Choroid plexus epithelial cell (primary cell): ENCODE results near the gene EVC.

Experiments used
- DNase-seq: peaks from one replicate; pipeline ENCODE4 v3.0.0-alpha.2; 2010; ENCODE audit warnings: low read depth
- H3K4me3 ChIP-seq: 2 replicates; pipeline ENCODE4 v1.5.1; 2011; ENCODE audit warnings: low read depth, mild to moderate bottlenecking, control low read depth, low read length, moderate library complexity
- CTCF ChIP-seq: conservative IDR thresholded peaks from 2 replicates; pipeline ENCODE4 v1.5.1; 2011; ENCODE audit warnings: low read depth, mild to moderate bottlenecking, control low read depth, inconsistent platforms, low read length, moderate library complexity

Gene EVC

GRCh38 chr4:5700459-5700858 lies 10.5 kb upstream of the EVC start:
- H3K4me3 ChIP-seq = no peak overlapping the region
- TF ChIP-seq CTCF = no peak
- no peak for DNase-seq

GRCh38 chr4:5701971-5702370 lies 9.0 kb upstream of the EVC start:
- no peak for DNase-seq
- no peak for TF ChIP-seq CTCF
- H3K4me3 ChIP-seq = no peak overlapping the region

DNA sequence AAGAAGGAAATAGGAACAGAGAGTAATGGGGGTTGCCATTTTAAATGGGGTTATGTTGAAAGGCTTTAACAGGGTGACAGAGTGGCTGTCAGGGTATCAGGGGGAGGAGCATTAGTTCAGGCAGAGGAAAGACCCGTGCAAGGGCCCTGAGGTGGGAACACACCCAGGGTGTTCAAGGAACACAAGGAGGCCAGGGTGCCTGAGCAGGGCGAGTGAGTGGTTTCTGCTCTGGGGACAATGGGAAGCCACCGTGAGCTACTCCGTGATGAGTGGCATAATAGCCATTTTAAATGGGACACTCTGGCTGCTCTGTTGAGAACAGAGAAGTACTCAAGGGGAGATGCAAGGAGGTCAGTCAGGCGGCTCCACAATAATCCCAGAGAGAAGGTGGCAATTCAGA lies 7.2 kb upstream of the EVC start:
- no peak for DNase-seq
- no peak overlapping the region for H3K4me3 ChIP-seq
- TF ChIP-seq CTCF = no peak

DNA sequence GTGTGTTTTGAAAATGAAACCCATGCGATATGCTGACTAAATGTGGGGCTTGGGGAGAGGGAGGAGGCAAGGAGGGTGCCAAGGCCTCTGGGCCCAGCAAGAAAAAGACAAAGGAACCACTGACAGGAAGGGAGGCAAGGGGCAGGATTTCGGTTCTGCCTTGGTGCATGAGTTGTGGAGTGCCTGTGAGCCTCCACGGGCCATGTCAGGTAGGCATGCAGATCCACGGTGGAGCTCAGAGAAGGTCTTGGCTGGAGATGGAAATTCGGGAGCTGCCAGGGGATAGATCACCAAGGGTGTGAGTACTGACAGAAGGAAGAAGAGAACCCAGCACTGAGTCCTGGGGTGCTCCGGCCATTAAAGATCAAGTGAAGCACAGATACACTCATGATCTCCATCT lies 6.7 kb upstream of the EVC start:
- no peak for TF ChIP-seq CTCF
- no peak overlapping the region for H3K4me3 ChIP-seq
- no peak for DNase-seq

GRCh38 chr4:5705647-5706320 lies 5.2 kb upstream of the EVC start:
- no peak for TF ChIP-seq CTCF
- no peak for DNase-seq

DNA sequence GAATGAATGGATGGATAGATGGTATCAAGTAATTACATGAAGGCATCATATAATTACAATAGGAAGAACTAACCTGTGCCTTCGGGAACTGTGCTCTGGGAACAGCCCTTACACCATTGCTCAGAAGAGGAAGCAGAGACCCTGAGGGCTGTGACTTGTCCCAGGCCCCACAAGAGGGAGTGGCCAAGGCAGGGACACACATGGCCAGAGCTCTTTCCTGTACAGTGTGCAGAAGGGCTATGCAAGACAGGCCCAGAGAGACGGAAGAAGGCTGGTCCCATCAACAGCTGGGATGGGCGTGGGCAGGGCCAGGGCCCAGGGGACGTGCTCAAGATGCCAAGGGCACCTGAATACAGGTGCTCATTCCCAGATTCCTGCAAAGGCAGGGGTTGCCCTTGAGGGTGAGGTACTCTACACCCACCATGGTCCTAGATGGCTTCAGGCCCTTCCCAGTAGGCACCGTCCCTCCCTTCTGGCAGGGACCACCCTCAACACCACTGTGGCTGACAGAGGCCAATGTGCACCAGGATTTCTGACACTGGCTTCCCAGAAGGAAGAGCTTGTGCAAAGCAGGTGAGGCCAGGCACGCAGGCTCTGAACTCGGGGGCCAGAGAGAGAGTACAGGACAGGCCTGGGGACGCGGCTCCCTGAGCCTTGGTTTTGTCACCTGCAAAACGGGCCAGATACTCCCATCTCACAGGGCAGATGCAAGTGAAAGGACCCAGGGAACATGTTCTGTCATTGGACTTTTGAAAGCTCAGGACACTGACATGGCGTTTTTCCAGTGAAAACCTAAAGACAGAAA lies 4.3 kb upstream of the EVC start:
- no peak overlapping the region for H3K4me3 ChIP-seq
- TF ChIP-seq CTCF = no peak
- DNase-seq = no peak

More at GRCh38 chr4:5705647-5706320, 5.2 kb upstream of the EVC start:
- no peak overlapping the region for H3K4me3 ChIP-seq
